ENCODE data around the gene WNT6.

The WNT6 gene

GRCh38 chr2:218908721-218909619 lies 49.4 kb downstream of the WNT6 start:
- peak; percentile 83 to 88 for DNase-seq (ENCODE audit: low read depth in 2 of 2)
- peak overlapping the region; percentile 54 to 55 for H3K4me3 ChIP-seq (replicated peaks in 1 of 2; ENCODE audit: low read depth in 2 of 2, low read length in 2 of 2)
- TF ChIP-seq CTCF (IDR thresholded peaks at IDR 0.05; ENCODE audit: low read depth, low read length): no peak

- no peak for TF ChIP-seq CTCF (IDR thresholded peaks at IDR 0.05; ENCODE audit: low read depth, low read length)
- H3K4me3 ChIP-seq (replicated peaks in 1 of 2; ENCODE audit: low read depth in 2 of 2, low read length in 2 of 2): no peak overlapping the region
- no peak for DNase-seq (ENCODE audit: low read depth in 2 of 2)
Measured at GRCh38 chr2:218910741-218911140, 51.1 kb downstream of the WNT6 start.

- no peak for TF ChIP-seq CTCF (IDR thresholded peaks at IDR 0.05; ENCODE audit: low read depth, low read length)
- H3K4me3 ChIP-seq (replicated peaks in 1 of 2; ENCODE audit: low read depth in 2 of 2, low read length in 2 of 2): no peak overlapping the region
- no peak for DNase-seq (ENCODE audit: low read depth in 2 of 2)
Measured at GRCh38 chr2:218920504-218920903, 60.9 kb downstream of the WNT6 start.

Measured in cardiac fibroblast (primary cell).